GM21619 (cell line): ENCODE data around the gene HTR6.
"Not testable (repeated sequence)": the region's sequence is repeated elsewhere in the genome, so short reads cannot be mapped to it uniquely, and the experiment has no call there.

Experiments used
- ATAC-seq: cut with Tn5 transposase; IDR thresholded peaks from one replicate; pipeline ENCODE4 v1.9.1; 2021; ENCODE audit not compliant: unreplicated experiment

The HTR6 gene

DNA sequence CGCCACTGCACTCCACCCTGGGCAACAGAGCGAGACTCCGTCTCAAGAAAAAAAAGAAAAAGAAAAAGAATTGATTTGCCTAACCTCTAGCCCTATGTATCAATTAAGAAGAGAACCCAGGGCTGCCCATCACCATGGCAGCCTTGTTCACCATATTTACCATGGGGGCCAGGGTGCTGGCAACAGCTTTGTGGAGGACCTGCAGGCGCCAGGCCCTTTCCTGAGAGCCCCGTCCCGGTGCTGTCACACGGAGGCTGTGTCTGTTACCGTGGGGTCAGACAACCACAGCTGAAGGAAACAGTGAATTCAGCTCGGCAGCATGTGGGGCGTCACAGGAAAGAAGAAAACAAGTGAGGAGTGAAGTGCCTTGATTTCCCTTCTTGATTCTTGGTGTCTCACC lies 27.1 kb upstream of the HTR6 start:
- no peak for ATAC-seq

- not testable (repeated sequence) for ATAC-seq
Measured at GRCh38 chr1:19639228-19639627, 25.4 kb upstream of the HTR6 start.

DNA sequence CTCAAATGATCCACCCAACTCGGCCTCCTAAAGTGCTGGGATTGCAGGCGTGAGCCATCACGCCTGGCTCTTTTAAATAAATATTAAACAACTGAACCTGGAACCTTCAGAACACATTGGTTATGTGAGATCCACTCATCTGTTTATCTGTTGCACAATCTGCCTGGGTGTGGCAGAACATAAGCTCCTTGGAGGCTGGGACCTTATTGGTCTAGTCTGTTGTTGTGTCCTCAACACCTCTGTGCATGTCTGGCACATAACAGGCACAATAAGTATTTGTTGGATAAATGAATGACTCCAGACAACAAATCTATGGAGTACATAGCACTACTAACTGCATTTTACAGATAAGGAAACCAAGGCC lies 24.7 kb upstream of the HTR6 start:
- ATAC-seq = no peak

DNA sequence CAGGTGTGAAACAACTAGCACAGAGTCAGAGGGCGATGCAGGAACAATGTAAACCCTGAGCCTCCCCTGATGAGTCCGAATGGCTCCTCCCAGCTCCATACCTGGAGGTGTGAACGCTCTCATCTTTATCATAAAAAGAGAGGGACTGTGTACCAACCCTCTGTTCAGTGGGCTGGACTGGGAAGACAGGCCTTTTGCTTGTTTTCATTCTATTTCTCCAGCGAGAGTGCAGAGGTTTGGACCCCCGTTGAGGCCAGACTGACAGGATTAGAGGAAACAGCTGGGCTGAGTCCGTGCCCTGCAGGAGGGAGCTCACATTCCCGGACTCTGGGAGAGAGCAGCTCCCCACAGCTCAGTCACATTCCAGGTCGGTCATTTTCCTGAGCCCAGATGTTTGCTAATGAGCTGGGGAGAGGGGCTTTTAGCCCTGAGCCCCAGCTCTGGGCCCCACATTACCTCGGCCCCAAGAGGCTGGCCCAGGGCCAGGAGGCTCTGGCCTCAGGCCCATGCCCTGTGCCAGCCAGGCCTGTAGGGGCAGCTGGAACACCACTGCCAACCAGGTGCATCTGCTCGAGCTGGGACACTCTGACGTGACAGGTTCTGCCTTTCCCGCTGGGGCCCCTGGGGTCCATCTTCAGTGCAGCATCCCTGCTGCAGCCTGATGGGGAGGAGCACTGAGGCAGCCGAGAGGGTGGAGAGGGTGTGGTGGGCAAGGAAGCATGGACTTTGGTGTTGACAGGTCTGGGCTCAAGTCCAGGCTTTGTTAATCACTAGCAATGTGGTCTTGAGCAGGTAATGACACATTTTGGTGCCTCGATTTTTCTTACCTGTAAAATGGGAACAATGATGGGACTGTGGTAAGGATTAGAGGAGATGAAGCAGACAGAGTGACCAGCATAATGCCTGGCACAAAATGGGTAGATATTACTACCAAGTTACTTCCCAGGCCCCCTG lies 24.0 kb upstream of the HTR6 start:
- ATAC-seq = no peak

GRCh38 chr1:19643121-19643520 lies 21.6 kb upstream of the HTR6 start:
- no peak for ATAC-seq

GRCh38 chr1:19643602-19644394 lies 20.9 kb upstream of the HTR6 start, which contains the start of gene NBL1:
NBL1 (plus strand) TSS chr1:19644311; CDS start chr1:19655031, 10,720 bp downstream.
- ATAC-seq = no peak

DNA sequence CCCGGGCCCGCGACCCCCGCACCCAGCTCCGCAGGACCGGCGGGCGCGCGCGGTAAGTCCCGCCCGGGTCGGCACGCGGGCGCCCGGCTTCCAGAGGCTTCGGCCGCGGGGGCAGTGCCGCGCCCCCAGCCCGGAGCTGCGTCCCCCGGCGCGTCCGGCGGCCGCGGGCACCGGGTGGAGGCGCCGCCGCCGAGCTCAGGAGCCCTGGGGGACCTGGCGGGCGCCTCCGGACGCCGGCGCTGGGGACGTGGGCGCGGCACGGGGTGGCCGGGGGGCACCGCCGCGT lies 20.3 kb upstream of the HTR6 start:
- ATAC-seq = no peak

- no peak for ATAC-seq
Measured at GRCh38 chr1:19644681-19645410, 19.8 kb upstream of the HTR6 start.

- ATAC-seq = no peak
Measured at GRCh38 chr1:19645411-19646251, 19.0 kb upstream of the HTR6 start.

DNA sequence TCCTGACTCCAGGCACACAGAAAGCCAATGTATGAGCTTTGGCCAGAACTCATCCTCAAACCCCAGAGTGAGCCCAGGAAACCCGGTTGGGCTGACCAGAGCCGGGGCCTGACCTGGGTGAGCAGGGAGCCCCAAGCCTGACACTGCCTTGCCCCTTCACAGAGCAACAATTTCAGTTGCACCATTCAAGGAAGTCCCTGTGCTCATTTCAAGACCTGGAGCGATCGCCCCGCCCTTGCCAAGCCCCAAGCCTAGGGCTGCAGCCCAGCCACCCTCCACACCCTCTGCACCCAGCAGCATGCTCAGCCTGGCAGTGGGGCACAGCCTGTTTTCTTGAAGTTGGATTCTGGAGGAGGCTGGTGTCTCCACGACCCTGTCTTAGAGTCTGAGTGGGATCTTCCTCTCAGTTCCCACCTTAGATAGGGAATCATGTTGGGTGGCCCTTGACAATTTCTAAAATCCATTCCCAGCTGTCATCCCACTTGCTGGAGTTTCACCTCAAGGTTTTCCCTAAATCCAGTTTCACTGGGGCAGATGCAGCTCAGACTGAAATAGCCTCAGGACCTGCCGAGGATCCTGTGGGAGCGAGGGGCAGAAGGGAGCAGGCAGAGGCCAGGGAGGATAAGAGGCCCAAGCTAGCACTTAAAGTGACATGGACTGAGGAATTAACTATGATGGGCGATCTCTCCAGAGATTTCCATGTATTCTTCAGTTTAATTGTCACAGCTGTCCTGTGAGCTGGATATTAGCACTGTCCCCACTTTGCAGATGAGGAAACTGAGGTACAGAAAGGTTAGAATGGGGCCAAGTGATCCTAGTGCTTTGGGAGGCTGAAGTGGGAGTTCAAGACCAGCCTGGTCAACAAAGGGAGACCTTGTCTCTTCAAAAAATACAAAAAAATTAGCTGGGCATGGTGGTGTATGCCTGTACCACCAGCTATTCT lies 18.0 kb upstream of the HTR6 start:
- no peak for ATAC-seq

- ATAC-seq = no peak
Measured at GRCh38 chr1:19647643-19648042, 17.0 kb upstream of the HTR6 start.

DNA sequence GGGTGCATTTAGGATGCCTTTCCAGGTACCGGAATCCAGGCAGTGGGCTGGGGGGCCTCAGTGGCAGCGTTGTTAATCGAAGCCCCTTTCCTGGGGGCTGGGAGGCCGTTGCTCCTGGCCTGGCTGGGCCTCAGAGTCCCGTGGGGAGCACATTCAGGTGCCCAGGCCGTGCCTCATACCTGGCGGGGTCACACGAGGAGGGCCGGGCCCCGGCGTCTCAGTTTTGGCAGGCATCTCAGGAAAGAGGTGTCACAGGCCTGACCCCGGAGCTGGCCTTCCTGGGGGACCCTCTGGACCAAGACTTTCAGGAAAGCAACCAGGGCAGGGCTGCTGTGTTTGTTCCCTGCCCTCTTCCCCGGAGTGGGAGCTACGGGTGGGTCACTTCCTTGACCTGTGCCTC lies 16.4 kb upstream of the HTR6 start:
- ATAC-seq = no peak

DNA sequence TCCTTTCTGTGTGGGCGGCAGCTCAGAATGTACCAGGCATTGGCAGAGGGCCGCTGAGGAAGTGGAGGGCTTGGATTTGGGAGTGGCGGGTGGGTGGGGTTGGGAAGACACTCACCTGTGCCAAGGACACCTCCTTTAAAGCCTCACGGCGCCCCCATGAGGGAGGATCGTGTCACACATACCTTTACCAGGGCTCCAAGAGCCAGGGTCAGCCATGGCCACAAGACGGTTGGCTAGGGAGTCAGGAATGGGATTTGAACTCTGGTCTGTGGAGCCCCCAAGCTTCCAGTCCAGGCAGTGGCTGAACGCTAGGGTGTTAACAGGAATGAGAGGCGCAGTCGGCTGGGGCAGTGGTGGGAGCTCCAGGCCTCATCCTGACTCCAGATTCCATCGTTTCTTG lies 16.0 kb upstream of the HTR6 start:
- ATAC-seq = no peak

DNA sequence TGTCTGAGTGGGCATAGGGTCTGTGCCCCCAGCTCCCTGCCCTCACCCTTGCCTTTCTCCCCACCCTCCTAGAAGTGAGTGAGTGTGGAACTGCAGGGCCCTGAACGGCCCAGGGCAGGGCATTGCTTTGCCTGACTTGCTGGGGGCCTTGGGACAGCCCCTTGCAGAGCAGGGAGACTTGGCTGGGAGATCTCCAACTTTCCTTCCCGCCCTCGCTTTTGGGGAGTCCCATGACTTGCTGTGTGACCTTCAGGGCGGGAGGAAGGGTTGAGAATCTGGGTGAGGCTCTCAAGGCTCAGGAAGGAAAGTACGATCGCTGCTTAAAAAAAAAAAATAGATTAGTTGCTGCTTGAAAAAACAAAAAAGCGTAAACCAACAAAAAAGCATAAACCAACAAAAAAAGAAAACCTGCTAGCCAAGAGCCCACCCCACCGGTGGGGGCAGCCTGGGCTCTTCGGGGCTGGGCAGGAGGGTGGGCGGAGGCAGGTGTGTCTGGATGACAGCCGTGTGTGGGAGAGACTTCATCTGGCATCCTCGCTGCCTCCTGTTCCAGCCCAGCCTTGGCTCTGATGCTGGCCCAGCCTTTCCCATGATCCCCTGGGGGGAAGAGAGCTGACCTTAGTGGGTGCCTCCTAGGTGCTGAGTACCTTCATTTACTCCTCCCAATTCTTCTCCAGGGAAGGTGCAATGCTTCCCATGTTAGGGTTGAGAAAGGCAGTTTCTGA lies 14.1 kb upstream of the HTR6 start:
- ATAC-seq = no peak

- ATAC-seq = no peak
Measured at GRCh38 chr1:19651141-19651737, 13.4 kb upstream of the HTR6 start.

- ATAC-seq = no peak
Measured at GRCh38 chr1:19654386-19654785, 10.3 kb upstream of the HTR6 start.

DNA sequence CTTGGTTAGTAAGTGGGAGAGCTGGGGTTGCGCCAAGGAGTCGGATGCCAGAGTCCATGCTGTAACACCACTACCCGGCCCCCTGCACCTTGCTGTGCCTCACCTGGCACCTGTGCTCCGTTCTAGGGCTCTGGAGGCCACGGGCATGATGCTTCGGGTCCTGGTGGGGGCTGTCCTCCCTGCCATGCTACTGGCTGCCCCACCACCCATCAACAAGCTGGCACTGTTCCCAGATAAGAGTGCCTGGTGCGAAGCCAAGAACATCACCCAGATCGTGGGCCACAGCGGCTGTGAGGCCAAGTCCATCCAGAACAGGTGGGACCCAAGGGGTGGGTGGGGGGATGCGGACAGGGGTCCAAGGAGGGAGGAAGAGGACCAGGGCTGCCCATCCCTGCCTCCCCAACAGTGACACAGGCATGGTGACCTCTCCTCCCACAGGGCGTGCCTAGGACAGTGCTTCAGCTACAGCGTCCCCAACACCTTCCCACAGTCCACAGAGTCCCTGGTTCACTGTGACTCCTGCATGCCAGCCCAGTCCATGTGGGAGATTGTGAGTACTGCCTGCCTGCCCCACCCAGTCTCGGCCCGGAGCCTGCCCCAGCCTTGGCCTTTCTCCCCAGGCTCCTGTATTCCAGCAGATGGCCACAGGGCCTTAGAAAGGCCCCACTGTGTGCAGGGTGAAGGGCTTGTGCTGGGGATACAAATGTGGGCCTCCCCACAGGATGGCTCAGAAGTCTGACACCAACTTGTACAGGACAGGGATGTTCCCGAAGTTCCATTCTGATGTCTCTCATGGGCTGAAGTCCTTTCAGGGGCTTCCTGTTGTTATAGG lies 9.6 kb upstream of the HTR6 start:
- ATAC-seq = no peak

DNA sequence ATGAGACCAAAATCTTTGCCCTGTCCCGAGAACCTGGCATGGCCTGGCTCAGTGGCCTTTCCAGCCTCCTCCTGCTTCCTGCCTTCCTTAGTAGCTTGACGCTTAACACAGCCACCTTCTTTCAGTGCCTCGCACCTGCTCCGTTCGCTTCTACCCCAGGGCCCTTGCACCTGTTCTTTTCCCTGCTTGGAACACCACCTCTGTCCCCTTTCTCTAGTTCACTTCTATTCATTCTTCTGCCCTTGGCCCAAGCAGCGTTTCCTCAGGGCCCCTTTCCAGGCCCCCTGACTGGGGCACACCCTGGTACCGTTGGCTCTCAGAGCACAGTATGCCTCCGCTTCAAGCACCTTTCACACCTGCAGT lies 9.0 kb upstream of the HTR6 start:
- ATAC-seq = no peak
